T-helper 2 cell treated with Interferon-gamma antibody and Interleukin-4, amounts not matched to agents 5 μg/mL and 100 μg/mL, for 36 hours (primary cell): Measurements from ENCODE around the gene VBP1.
"Not testable (repeated sequence)": the region's sequence is repeated elsewhere in the genome, so short reads cannot be mapped to it uniquely, and the experiment has no call there.

ENCODE experiments used
- DNase-seq: peaks from one replicate; pipeline ENCODE4 v3.0.0; 2021; ENCODE audit warnings: low spot score
- H3K27ac Mint-ChIP-seq: one replicate; pipeline ENCODE4 v1.8.0; 2021; ENCODE audit warnings: mild to moderate bottlenecking, mixed read lengths
- H3K27me3 Mint-ChIP-seq: one replicate; pipeline ENCODE4 v1.8.0; 2021; ENCODE audit warnings: low read depth, mixed read lengths
- H3K36me3 Mint-ChIP-seq: one replicate; pipeline ENCODE4 v1.8.0; 2021; ENCODE audit warnings: low read depth, mixed read lengths
- H3K4me1 Mint-ChIP-seq: one replicate; pipeline ENCODE4 v1.8.0; 2021; ENCODE audit warnings: low read depth, mixed read lengths
- H3K4me3 Mint-ChIP-seq: one replicate; pipeline ENCODE4 v1.8.0; 2022; ENCODE audit warnings: mild to moderate bottlenecking, moderate library complexity, mixed read lengths
- H3K9me3 Mint-ChIP-seq: one replicate; pipeline ENCODE4 v1.8.0; 2021; ENCODE audit warnings: mixed read lengths

Gene VBP1, protein sequence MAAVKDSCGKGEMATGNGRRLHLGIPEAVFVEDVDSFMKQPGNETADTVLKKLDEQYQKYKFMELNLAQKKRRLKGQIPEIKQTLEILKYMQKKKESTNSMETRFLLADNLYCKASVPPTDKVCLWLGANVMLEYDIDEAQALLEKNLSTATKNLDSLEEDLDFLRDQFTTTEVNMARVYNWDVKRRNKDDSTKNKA

DNA sequence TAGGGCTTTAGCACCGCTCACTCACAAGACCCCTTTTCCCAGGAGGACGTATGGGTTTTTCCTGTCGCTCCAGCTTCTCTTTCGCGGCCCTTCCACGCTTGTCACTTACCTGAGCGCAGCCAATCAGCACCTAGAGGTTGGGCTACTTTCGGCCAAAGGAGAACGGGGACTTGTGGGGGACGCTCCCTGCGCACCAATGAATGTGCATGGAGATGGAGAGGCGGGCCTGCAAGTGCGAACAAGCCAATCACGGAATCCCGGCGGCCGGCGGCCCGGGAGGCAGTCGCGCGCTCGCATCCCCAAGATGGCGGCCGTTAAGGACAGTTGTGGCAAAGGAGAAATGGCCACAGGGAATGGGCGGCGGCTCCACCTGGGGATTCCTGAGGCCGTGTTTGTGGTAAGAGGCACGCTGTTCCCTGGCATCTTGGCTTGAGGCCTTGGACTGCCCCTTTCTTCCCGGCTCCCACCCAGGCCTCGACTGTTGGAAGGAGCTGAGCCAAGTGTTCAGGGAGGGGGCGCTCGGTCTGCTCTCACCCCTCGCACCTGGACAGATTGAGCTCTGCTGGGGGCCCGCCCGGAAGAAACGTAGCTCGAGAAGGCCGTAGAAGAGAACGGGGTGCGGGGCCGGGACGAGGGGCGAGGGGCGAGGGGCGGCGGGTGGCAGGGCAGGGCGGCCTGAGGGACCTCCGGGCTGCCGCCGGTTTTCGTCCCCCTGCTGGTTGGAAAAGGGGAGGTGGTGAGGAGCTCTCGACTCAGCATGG lies at the start of gene VBP1:
VBP1 (plus strand) TSS at position 282 of the 761 bp plus-strand sequence; CDS start at position 305, 23 bp downstream.
- Mint-ChIP-seq H3K27ac (peak within 1 kb of the TSS; percentile 92), H3K4me1 (peaks cover 21% of the 10 kb centered on the region), H3K36me3 (peaks cover 7% of the 10 kb centered on the region), H3K27me3 (no peaks in the 10 kb centered on the region), H3K4me3 (peak within 1 kb of the TSS; percentile 98), H3K9me3 (no peaks in the 10 kb centered on the region)
- DNase-seq = peak; percentile 83

DNA sequence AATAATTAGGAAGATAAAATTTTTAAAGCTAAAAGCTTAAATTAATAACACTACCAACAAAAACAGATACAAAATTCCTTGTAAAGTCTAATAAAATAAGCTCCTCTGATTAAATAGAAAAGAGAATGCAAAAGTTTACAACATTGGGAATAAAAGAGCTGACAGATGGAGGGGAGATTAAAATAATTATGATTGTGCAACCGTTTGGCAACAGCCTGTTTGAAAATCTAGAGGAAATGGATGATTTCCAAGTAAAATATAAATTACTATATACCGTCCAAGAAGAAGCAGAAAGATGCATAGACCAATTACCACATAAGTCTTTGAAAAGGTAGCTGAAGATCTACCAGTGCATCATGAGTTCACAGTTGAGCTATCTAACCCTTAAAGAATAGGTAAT lies 46.4 kb upstream of the VBP1 start:
- no peak overlapping the region for H3K4me3 Mint-ChIP-seq
- H3K27ac Mint-ChIP-seq = no peak overlapping the region
- no peaks in the 10 kb centered on the region for H3K9me3 Mint-ChIP-seq
- peaks cover 4% of the 10 kb centered on the region for H3K27me3 Mint-ChIP-seq
- no peak for DNase-seq
- no peaks in the 10 kb centered on the region for H3K4me1 Mint-ChIP-seq
- no peaks in the 10 kb centered on the region for H3K36me3 Mint-ChIP-seq

DNA sequence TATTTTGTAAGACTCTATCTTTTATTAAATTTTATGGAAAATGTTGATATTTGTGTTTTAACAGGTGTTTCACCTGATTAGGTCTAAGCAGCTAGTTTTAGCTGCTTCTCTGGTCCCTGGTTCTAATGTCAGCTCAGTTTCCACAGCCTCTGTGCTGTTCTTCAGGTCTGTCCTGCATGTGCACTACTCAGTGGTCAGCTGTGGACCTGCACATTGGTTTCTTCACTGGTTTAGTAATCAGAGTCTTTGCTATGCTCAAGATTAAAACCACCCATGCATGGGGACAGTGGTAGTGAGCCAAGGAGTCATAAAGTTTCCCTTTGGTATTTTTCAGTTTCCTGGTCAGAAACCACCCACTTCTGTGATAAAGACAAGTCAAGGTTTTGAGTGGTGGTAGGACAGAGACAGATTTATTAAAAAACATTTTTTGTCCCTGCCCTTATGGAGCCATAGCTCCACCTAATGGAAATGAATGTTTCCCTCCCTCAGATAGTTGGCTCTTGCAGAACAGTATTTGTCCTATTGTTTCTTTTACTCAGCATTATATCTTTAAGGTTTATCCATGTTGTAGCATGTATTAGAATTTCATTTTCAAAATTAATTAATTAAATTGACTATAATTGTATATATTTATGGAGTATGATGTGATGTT lies 36.8 kb upstream of the VBP1 start:
- no peaks in the 10 kb centered on the region for H3K36me3 Mint-ChIP-seq
- no peak overlapping the region for H3K27ac Mint-ChIP-seq
- no peak overlapping the region for H3K4me3 Mint-ChIP-seq
- peaks cover 2% of the 10 kb centered on the region for H3K27me3 Mint-ChIP-seq
- DNase-seq = no peak
- no peaks in the 10 kb centered on the region for H3K9me3 Mint-ChIP-seq
- no peaks in the 10 kb centered on the region for H3K4me1 Mint-ChIP-seq

DNA sequence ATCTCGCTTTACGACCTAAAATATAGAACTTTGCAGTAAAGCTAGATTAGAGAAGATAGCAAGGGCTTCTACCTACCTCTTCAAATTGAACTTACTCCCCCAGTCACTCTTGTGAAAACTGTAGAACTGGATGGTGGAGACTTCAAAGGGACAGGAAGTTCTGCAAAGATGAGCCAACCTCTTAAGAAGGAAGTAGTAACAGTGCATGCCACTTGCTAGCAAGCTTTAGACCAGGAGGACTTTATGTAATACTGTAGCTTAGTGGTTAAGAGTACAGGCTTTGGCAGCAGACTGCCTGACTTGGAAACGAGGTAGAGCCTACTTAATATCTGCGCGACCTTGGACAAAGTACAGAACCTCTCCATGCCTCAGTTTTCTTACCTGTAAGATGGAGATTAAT lies 27.5 kb upstream of the VBP1 start:
- DNase-seq = no peak
- Mint-ChIP-seq H3K9me3 (peaks cover 33% of the 10 kb centered on the region), H3K36me3 (peaks cover 7% of the 10 kb centered on the region), H3K27me3 (no peaks in the 10 kb centered on the region), H3K27ac (peak overlapping the region; percentile 55), H3K4me1 (peaks cover 17% of the 10 kb centered on the region), H3K4me3 (peak overlapping the region; percentile 4)

DNA sequence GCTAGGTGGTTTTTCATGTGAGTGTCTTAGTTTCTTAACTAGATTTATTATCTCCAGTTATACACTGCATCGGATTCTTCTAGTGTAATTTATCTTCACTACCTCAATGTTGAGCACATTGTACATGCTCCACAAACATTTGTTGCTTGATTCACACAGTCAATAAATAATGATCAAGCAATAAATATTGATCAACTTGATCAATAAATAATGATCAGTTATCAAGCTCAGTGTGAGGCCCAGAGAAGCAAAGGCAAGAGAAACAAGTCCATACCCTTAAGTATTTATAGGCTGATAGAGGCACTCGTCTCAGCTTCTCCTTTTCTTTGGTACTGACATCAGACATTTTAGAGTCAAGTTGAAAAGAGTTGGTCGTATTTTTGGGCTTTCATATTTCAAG lies 5.1 kb upstream of the VBP1 start:
- no peaks in the 10 kb centered on the region for H3K27me3 Mint-ChIP-seq
- no peaks in the 10 kb centered on the region for H3K9me3 Mint-ChIP-seq
- H3K4me1 Mint-ChIP-seq = peaks cover 3% of the 10 kb centered on the region
- no peak for DNase-seq
- H3K36me3 Mint-ChIP-seq = no peaks in the 10 kb centered on the region
- H3K27ac Mint-ChIP-seq = no peak overlapping the region
- H3K4me3 Mint-ChIP-seq = no peak overlapping the region

DNA sequence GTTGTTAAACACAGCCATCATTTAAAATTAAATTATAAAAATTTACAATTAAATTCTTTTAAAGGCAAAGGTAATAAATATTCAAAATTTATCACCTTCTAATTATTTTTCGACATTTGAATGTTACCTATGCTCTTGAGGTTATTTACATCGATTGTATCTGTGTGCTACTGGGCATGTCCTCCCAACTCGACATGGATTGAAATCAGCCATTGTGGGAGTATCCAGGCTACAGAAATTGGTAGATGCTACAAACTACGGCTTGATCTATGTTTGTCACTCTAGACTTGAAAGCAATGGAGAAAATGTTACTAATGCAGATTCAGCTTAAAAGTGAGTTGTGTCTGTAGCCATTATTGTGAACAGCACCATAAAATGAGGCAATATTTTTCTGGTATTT lies 2.5 kb upstream of the VBP1 start:
- Mint-ChIP-seq H3K27ac (no peak overlapping the region), H3K36me3 (peaks cover 3% of the 10 kb centered on the region), H3K9me3 (no peaks in the 10 kb centered on the region), H3K4me1 (peaks cover 16% of the 10 kb centered on the region), H3K4me3 (no peak overlapping the region), H3K27me3 (no peaks in the 10 kb centered on the region)
- no peak for DNase-seq

DNA sequence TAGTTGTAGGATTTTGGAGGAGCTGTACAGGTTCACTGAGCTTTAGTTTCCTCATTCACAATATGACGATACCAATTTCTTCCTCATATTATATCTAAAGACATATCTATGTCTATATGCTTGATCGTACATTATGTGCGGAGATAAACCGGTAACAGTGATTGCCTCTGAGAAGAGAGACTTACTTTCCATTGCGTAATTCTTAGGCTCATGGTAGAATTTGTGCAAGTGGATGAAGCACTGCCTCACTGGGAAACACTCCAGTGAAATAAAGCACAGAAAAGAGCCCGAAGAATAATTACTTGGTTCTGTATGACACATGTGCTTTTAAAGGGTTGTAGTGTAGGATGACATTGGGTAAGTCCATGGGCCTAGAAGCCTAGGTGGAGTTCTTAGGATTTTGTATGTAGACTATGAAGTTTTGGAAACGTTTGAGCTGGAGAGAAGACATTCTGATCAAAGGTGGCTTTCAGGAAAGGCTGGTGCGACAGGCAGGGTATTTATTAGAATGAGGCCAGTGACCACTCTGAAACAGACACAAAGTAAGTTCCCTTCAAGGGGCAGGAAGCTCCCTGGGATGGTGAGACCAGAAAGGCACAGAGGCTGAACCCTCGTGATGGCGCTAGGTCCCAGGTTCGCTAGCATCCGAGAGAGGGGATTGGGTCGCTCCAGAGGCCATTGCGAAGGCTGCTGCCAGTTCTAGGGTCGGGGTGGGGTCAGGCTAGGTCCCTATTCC lies 649 bp upstream of the VBP1 start:
- H3K36me3 Mint-ChIP-seq = peaks cover 5% of the 10 kb centered on the region

DNA sequence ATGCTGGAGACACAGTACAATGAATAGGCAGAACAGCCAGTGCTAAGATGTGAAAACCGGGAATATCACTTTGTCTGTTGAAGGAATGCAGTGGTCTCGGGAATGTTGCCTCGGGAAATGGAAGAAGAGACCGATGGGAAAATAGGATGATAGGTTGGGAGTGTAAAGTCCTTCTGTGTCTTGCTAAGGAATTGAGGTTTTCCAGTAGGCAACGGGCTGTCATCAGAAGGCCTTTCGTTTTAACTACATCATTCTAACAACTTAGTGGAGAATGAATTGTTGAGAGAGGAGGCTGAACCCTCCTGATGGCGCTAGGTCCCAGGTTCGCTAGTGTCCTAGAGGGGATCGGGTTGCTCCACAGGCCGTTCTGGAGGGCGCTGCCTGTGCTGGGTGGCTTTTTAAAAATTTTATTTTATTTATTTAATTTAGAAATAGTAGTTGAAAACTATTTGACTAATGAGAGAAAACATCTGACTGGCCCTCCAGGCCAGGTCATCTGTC lies 730 bp downstream of the VBP1 start:
- H3K36me3 Mint-ChIP-seq = peaks cover 13% of the 10 kb centered on the region
- H3K9me3 Mint-ChIP-seq = no peaks in the 10 kb centered on the region
- peak overlapping the region; percentile 92 for H3K27ac Mint-ChIP-seq
- H3K4me3 Mint-ChIP-seq = peak overlapping the region; percentile 98
- no peak for DNase-seq
- no peaks in the 10 kb centered on the region for H3K27me3 Mint-ChIP-seq
- H3K4me1 Mint-ChIP-seq = peaks cover 21% of the 10 kb centered on the region

More for the DNA sequence above, 649 bp upstream of the VBP1 start:
- DNase-seq = no peak
- Mint-ChIP-seq H3K4me3 (peak overlapping the region; percentile 98), H3K27me3 (no peaks in the 10 kb centered on the region), H3K27ac (peak overlapping the region; percentile 92), H3K4me1 (peaks cover 21% of the 10 kb centered on the region), H3K9me3 (no peaks in the 10 kb centered on the region)

DNA sequence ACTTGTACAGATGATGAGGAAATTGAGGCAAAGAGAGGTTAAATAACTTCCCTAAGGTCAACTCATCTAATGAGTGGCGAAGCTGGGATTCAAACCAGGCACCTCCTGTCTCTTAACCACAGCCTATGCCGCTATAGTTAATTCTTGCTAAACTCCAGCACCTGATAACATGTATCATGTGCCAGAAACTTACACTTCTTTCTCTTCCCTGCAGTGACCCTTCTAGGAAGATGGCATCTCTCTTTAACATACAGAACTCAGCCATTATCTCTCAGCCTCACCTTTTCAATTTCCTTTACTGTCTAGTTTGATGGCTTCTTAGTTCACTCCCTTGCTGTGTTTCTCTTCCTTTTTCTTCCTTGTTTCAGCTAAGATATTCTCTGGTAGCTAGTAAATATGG lies 2.5 kb downstream of the VBP1 start:
- peaks cover 21% of the 10 kb centered on the region for H3K4me1 Mint-ChIP-seq
- no peak for DNase-seq
- peak overlapping the region; percentile 48 for H3K4me3 Mint-ChIP-seq
- H3K27me3 Mint-ChIP-seq = no peaks in the 10 kb centered on the region
- H3K9me3 Mint-ChIP-seq = no peaks in the 10 kb centered on the region
- H3K36me3 Mint-ChIP-seq = peaks cover 22% of the 10 kb centered on the region
- H3K27ac Mint-ChIP-seq = no peak overlapping the region

DNA sequence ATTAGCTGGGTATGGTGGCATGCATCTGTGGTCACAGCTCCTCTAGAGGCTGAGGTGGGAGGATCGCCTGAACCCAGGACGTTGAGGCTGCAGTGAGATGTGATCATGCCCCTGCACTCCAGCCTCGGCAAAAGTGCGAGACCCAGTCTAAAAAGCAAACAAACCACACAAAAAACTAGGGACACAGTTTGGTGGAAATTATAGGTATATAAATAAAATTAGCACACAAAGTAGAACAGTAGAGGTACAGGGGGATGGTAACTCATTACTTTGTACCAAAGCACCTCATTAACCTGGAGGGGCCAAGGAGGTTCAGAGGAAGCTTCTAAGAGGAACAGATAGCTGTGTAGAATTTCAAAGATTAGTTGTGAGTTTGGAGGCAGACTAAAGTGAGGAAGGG lies 5.1 kb downstream of the VBP1 start:
- no peaks in the 10 kb centered on the region for H3K27me3 Mint-ChIP-seq
- no peak overlapping the region for H3K4me3 Mint-ChIP-seq
- no peak for DNase-seq
- peaks cover 18% of the 10 kb centered on the region for H3K4me1 Mint-ChIP-seq
- H3K27ac Mint-ChIP-seq = no peak overlapping the region
- H3K9me3 Mint-ChIP-seq = no peaks in the 10 kb centered on the region
- H3K36me3 Mint-ChIP-seq = peaks cover 34% of the 10 kb centered on the region

DNA sequence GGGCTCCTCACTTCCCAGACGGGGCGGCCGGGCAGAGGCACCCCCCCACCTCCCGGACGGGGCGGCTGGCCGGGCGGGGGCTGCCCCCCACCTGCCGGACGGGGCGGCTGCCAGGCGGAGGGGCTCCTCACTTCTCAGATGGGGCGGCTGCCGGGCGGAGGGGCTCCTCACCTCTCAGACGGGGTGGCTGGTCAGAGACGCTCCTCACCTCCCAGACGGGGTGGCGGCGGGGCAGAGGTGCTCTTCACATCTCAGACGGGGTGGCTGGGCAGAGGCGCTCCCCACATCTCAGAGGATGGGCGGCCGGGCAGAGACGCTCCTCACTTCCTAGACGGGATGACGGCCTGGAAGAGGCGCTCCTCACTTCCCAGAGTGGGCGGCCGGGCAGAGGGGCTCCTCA lies 7.5 kb downstream of the VBP1 start:
- peaks cover 38% of the 10 kb centered on the region for H3K36me3 Mint-ChIP-seq
- H3K4me1 Mint-ChIP-seq, DNase-seq, H3K27ac Mint-ChIP-seq, H3K27me3 Mint-ChIP-seq, H3K9me3 Mint-ChIP-seq, H3K4me3 Mint-ChIP-seq: not testable (repeated sequence)

DNA sequence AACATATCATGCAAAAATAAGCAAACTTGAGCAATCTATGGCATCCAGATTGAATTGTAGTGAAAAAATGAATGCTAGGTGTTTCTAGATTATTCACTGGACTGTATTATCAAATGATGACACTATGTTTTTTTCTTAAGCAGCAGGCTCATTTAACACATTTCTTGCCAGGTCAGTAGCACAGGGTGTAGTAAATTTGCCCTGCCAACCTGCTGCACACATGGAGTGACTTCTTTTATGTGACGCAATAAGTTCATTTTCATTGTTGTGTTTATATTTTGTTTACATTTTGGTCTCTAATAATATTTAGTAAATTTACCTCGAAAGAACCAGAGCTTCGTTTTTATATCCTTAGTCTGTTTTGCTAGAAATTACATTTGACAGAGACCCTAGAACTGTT lies 9.5 kb downstream of the VBP1 start:
- no peak for DNase-seq
- Mint-ChIP-seq H3K36me3 (peaks cover 48% of the 10 kb centered on the region), H3K27ac (no peak overlapping the region), H3K27me3 (no peaks in the 10 kb centered on the region), H3K9me3 (no peaks in the 10 kb centered on the region), H3K4me1 (peaks cover 3% of the 10 kb centered on the region), H3K4me3 (no peak overlapping the region)

DNA sequence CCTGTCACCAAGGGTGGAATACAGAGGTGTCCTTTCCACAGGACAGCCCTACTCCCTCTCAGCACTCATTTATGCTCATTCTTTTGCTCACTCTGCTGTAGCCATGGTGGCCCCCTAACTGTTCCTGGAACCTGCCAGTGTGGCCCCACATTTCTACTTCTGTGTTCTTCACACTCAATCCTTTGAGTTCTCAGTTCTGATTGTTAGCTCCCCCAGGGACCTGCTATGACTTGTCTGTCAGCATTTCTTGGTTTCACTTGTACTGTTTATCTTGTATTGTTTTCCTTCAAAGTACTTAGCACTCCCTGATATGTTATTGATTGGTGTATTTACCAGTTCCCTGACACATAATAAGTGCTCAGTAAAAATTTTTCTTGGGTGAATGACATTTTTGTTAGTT lies 14.9 kb downstream of the VBP1 start:
- no peak for DNase-seq
- Mint-ChIP-seq H3K36me3 (peaks cover 27% of the 10 kb centered on the region), H3K27ac (no peak overlapping the region), H3K27me3 (no peaks in the 10 kb centered on the region), H3K9me3 (no peaks in the 10 kb centered on the region), H3K4me1 (peaks cover 13% of the 10 kb centered on the region), H3K4me3 (no peak overlapping the region)

DNA sequence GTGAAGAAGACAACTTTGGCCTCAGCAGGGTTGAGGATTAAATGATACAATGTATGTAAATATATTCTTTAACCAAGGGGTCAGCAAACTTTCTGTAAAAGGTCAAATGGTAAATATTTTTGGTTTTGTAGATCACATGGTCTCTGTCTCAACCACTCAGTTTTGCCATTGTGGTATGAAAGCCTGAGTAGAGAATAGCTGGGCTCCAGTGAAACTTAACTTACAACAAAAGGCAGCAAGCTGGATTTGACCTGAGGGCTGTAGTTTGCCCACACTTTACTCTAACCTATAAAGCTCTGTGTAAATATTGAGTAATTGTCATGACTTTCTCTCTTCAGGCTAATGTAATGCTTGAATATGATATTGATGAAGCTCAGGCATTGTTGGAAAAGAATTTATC lies 19.6 kb downstream of the VBP1 start:
- no peak overlapping the region for H3K27ac Mint-ChIP-seq
- DNase-seq = no peak
- no peaks in the 10 kb centered on the region for H3K9me3 Mint-ChIP-seq
- no peak overlapping the region for H3K4me3 Mint-ChIP-seq
- no peaks in the 10 kb centered on the region for H3K27me3 Mint-ChIP-seq
- H3K36me3 Mint-ChIP-seq = peaks cover 22% of the 10 kb centered on the region
- peaks cover 9% of the 10 kb centered on the region for H3K4me1 Mint-ChIP-seq
